KOPT-K1 (cell line): Measurements from ENCODE around the gene APC2.
A peak's percentile ranks its signal among the peaks of the same experiment; 100 is the strongest.

ENCODE experiments used
- H3K27ac ChIP-seq: fragments of 200-600 bp; sonication (generic); 2 replicates; pipeline ENCODE4 v1.5.1; 2016; ENCODE audit warnings: antibody characterized with exemption, mild to moderate bottlenecking, low read depth, low read length; ENCODE audit not compliant: poor library complexity, severe bottlenecking
- H3K36me3 ChIP-seq: fragments of 200-600 bp; sonication (generic); 2 replicates; pipeline ENCODE4 v1.5.1; 2017; ENCODE audit warnings: antibody characterized with exemption, mild to moderate bottlenecking, low read length, moderate library complexity; ENCODE audit not compliant: insufficient read depth
- H3K9me3 ChIP-seq: fragments of 200-600 bp; sonication (generic); 2 replicates; pipeline ENCODE4 v1.5.1; 2017; ENCODE audit warnings: antibody characterized with exemption, low read length, mild to moderate bottlenecking; ENCODE audit not compliant: insufficient read depth, poor library complexity, severe bottlenecking

Gene APC2

DNA sequence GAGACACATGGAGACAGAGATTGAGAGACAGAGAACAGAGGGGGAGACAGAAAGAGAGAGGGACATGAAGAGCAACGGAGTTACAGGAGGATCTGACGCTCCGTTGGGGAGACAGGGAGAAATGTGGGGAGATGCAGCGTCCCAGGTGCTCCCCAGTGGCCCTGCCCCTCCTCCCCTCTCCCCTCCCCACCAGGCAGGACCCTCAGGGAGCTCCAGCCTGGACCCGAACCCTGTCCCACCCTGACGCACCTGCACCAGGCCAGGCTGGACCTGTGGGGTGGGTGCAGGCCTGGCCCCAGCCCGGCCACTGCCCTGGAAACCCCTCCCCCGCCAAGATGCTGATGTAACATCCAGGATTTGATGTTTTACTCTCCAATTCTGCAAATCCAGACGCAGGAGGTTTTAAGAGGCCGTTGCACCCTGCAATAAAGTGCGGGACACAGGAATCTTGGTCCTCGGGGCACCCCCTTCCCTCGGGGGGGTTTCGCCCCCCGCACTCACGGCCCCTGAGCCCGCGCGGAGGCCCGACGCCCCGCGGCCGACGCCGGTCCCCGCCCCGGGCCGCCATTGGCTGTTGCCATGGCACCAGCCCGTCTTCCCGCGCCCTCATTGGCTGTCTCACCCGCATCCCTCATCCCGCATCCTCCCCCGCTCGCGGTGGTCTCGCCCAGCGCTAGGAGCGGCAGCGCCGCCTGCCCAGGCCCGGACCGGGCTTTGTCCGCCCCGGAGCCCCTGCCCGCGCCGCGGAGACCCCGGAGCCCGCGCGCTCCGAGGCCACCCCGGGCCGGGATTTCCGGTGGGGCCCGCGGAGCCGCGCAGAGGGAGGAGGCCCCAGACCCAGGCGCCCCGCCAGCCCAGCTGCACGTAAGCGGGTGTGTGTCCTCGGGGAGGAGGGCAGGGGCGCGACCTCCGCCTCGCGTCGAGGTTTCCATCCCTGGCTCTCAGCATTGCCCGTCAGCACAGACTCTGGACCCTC is at the start of gene APC2:
TSS of gene APC2 (plus strand) at position 655 of the 976 bp plus-strand sequence. CDS start 2,881 bp downstream, outside the sequence.
- no peaks in the 10 kb centered on the region for H3K36me3 ChIP-seq
- no peaks in the 10 kb centered on the region for H3K9me3 ChIP-seq
- H3K27ac ChIP-seq, result no peak within 1 kb of the TSS

GRCh38 chr19:1400281-1401137 is 49.4 kb upstream of the APC2 start:
- peaks cover 28% of the 10 kb centered on the region for H3K36me3 ChIP-seq
- H3K9me3 ChIP-seq, result no peaks in the 10 kb centered on the region
- peak overlapping the region; percentile 72 for H3K27ac ChIP-seq

GRCh38 chr19:1401138-1401888 is 48.6 kb upstream of the APC2 start, which contains the start of gene GAMT:
TSS of gene GAMT (minus strand) at chr19:1401542. CDS start at chr19:1401476, 66 bp downstream.
- H3K9me3 ChIP-seq, result no peaks in the 10 kb centered on the region
- H3K36me3 ChIP-seq, result peaks cover 28% of the 10 kb centered on the region
- H3K27ac ChIP-seq, result peak within 1 kb of the TSS; percentile 72

DNA sequence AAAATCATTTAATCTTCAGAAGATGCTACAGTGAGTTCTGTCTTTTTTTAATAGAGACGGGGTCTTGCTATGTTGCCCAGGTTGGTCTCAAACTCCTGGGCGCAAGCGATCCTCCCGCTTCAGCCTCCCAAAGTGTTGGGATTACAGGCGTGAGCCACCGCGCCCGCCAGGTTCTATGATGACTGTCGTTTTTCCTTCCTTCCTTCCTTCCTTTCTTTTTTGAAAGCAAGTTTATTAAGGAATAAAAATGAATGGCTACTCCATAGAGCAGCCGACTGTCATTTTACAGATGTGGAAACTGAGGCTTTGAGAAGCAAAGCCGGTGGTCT is 48.1 kb upstream of the APC2 start:
- Histone ChIP-seq H3K36me3 (peaks cover 27% of the 10 kb centered on the region), H3K9me3 (no peaks in the 10 kb centered on the region), H3K27ac (peak overlapping the region; percentile 72)

GRCh38 chr19:1402411-1403070 is 47.4 kb upstream of the APC2 start:
- Histone ChIP-seq H3K9me3 (no peaks in the 10 kb centered on the region), H3K36me3 (peaks cover 20% of the 10 kb centered on the region), H3K27ac (no peak overlapping the region)

- H3K9me3 ChIP-seq, result no peaks in the 10 kb centered on the region
- peaks cover 32% of the 10 kb centered on the region for H3K36me3 ChIP-seq
- peak overlapping the region; percentile 72 for H3K27ac ChIP-seq
Measured at GRCh38 chr19:1406774-1407527, 43.0 kb upstream of the APC2 start.

- peak within 1 kb of the TSS; percentile 97 for H3K27ac ChIP-seq
- H3K9me3 ChIP-seq, result no peaks in the 10 kb centered on the region
- peaks cover 40% of the 10 kb centered on the region for H3K36me3 ChIP-seq
Measured at GRCh38 chr19:1407528-1408299, 42.2 kb upstream of the APC2 start, which contains the start of gene DAZAP1. TSS of gene DAZAP1 (plus strand) at chr19:1407586. CDS start at chr19:1407774, 188 bp downstream.

GRCh38 chr19:1408300-1409203 is 41.4 kb upstream of the APC2 start:
- Histone ChIP-seq H3K9me3 (no peaks in the 10 kb centered on the region), H3K27ac (peak overlapping the region; percentile 97), H3K36me3 (peaks cover 48% of the 10 kb centered on the region)

DNA sequence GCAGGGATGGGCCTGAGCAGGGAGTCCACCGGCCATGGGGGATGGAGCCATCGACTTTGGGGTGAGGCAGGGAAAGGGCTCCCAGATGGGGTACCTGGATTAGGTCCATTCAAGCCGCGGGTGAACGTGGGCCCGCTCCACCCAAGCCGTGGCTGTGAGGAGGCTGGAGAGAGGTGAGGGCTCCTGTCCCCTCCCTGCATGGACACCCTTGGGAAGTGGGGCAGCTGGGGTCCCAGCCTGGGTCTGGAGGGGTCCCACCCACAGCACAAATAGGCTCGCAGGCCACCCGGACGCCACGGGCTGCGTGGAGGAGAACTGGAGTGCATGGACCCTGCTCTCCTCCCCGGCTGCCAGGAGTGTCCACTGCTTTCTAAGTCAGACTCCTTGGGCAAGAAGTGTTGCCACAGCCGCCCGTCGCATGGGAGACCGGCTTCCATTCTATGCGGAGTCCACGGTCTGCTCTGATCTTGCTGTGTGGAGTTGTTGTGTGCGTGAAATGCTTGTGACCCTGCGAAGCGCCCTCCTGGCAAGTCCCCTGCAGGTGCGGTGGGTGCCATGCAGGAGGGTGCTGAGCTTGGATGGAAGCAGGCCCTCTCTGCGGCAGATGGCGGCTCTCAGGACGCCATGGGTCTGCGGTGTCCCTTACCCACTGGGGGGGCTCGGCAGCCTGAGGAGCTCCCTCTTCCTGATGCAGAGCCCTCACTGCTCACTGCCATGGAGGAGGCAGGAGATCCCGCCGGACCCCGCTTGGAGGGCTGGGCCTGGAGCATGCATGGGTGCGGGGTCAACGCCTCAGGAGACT is 40.5 kb upstream of the APC2 start:
- Histone ChIP-seq H3K27ac (peak overlapping the region; percentile 97), H3K36me3 (peaks cover 57% of the 10 kb centered on the region)

GRCh38 chr19:1410136-1410786 is 39.7 kb upstream of the APC2 start:
- peaks cover 64% of the 10 kb centered on the region for H3K36me3 ChIP-seq
- peak overlapping the region; percentile 97 for H3K27ac ChIP-seq

More for the DNA sequence above, 40.5 kb upstream of the APC2 start:
- H3K9me3 ChIP-seq, result no peaks in the 10 kb centered on the region

DNA sequence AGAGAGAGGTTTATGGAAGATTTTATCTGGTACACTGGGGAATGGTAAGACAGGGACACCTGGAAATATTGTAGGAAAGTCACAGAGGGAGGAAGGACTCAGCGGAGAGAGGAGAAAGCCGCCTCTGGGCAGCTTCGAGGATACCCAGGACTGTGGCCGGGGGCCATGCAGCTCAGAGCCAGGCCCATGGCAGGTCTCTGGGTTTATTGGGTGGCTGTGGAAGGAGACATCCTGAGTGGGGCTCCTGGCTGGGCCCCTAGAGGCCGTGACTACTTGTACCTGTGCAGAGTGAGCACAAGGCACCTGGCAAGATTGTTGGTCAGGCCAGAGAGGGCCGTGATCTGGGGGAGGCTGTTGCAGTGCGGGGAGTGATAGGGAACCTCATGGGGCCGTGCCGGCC is 39.1 kb upstream of the APC2 start:
- Histone ChIP-seq H3K36me3 (peaks cover 68% of the 10 kb centered on the region), H3K27ac (no peak overlapping the region), H3K9me3 (no peaks in the 10 kb centered on the region)

More at GRCh38 chr19:1410136-1410786, 39.7 kb upstream of the APC2 start:
- H3K9me3 ChIP-seq, result no peaks in the 10 kb centered on the region
